ENCODE results near the gene MAP3K3. TPM values are rescaled to one million over a fixed set of nuclear protein-coding genes. Genes with fewer than 3 reads are reported as not detected.

MAP3K3 gene
- total and polyA plus RNA-seq, 9 of the 15 experiments (the other 6 are each of a cell fraction or from before 2014, with no cell fraction given): 0.69 to 16.5 (median 12.1) TPM

- TF ChIP-seq DEAF1 (CRISPR knock-in tag; IDR thresholded peaks at IDR 0.05): no peak
- TF ChIP-seq ZNF133 (CRISPR knock-in tag; IDR thresholded peaks at IDR 0.05): no peak
- no peak for TF ChIP-seq GTF2A2 (tag; IDR thresholded peaks at IDR 0.05)
- no peak for TF ChIP-seq HIVEP1 (CRISPR knock-in tag; IDR thresholded peaks at IDR 0.05)
- no peak for TF ChIP-seq MAFG (tag; conservative IDR thresholded peaks at IDR 0.05)
- TF ChIP-seq HDAC2 (IDR thresholded peaks at IDR 0.05): no peak
- peak in 1 of 2 experiments; percentile 66; a peak in 2 of 4 replicates for TF ChIP-seq RAD21 (CRISPR knock-in tag; conservative IDR thresholded peaks at IDR 0.05 in 1 of 2, IDR thresholded peaks at IDR 0.05 in 1 of 2)
- TF ChIP-seq SMARCB1 (IDR thresholded peaks at IDR 0.05; ENCODE audit: insufficient read length, low read depth): no peak
- TF ChIP-seq ZSCAN29 (IDR thresholded peaks at IDR 0.05): no peak
- peak; percentile 48 for TF ChIP-seq CEBPG (CRISPR knock-in tag; IDR thresholded peaks at IDR 0.05)
- TF ChIP-seq CEBPG (tag; conservative IDR thresholded peaks at IDR 0.05 in 1 of 2, IDR thresholded peaks at IDR 0.05 in 1 of 2): no peak
- no peak for TF ChIP-seq HNRNPLL (IDR thresholded peaks at IDR 0.05; ENCODE audit: low read depth, low read length, poor library complexity, severe bottlenecking)
- TF ChIP-seq MITF (IDR thresholded peaks at IDR 0.05): no peak
- TF ChIP-seq MYNN (IDR thresholded peaks at IDR 0.05): 0 out of 2 replicates have a peak, but pooled peaks have one; percentile 20
- no peak for TF ChIP-seq MYNN (CRISPR knock-in tag; IDR thresholded peaks at IDR 0.05)
Observed at GRCh38 chr17:63696381-63696961, 74.3 kb downstream of the MAP3K3 start (continued).
